ENCODE data around the gene KRTAP10-11.

Gene KRTAP10-11

DNA sequence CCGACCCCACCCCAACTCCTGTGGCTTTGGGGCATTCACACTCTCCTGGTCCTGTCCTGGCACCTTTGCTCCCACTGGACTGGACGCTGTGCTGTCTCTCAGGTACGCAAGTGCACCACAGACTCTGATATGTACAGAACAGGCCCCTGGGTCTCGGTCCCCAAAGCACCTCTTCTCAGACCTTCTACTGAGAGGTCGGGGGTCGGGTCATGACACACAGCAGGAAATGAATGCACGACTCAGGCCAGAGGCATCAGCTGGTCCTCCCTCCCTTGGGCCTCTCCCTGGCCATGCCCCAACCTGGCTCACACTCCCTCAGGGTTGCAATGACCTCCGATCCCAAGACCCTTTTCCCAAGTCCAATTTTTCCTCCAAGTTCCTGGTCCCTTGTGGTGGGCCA is 49.0 kb downstream of the KRTAP10-11 start:
- TF ChIP-seq, protein P1, sequence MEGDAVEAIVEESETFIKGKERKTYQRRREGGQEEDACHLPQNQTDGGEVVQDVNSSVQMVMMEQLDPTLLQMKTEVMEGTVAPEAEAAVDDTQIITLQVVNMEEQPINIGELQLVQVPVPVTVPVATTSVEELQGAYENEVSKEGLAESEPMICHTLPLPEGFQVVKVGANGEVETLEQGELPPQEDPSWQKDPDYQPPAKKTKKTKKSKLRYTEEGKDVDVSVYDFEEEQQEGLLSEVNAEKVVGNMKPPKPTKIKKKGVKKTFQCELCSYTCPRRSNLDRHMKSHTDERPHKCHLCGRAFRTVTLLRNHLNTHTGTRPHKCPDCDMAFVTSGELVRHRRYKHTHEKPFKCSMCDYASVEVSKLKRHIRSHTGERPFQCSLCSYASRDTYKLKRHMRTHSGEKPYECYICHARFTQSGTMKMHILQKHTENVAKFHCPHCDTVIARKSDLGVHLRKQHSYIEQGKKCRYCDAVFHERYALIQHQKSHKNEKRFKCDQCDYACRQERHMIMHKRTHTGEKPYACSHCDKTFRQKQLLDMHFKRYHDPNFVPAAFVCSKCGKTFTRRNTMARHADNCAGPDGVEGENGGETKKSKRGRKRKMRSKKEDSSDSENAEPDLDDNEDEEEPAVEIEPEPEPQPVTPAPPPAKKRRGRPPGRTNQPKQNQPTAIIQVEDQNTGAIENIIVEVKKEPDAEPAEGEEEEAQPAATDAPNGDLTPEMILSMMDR (IDR thresholded peaks at IDR 0.05; ENCODE audit: borderline replicate concordance, insufficient read depth, low read depth, low read length): no peak
- H3K4me3 ChIP-seq (ENCODE audit: low read depth, low read length): no peak overlapping the region

DNA sequence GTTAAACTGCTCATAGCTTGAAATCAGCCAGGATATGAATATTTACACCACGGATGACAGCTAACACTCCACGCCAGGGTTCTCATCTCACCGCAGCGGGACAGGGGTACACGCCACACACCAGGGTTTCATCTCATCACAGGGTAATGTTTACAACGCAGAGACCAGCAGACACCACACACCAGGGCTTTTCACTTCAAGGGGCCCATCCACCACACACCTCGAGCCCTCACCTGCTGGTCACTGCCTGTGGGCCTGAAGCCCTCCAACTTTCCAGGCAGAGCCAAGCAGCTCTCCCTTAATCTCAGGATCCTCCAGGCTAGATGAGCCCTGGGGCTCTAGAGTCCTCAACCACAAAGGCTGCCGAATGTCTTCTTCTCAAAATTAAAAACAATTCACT is 49.4 kb downstream of the KRTAP10-11 start:
- TF ChIP-seq, protein P1 (IDR thresholded peaks at IDR 0.05; ENCODE audit: borderline replicate concordance, insufficient read depth, low read depth, low read length): no peak
- H3K4me3 ChIP-seq (ENCODE audit: low read depth, low read length): no peak overlapping the region

DNA sequence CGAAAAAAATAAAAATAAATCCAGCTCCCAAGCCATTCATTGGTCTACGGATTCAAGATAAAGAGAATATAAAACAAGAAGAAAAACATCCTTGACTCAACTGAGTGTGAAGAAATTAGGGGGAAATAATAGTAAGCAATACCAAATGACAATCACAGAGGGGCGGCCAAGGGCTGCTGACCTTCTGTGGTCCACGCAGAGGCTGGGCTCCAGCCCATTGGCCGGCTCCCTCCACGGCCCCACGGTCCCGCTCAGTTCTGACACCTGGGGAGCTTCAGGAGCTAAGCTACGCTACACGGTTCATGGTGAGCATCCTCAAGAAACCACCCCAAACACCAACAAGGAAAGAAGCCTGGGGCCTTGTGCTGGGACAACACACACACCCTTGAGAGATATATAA is 50.4 kb downstream of the KRTAP10-11 start:
- no peak overlapping the region for H3K4me3 ChIP-seq (ENCODE audit: low read depth, low read length)
- TF ChIP-seq, protein P1 (IDR thresholded peaks at IDR 0.05; ENCODE audit: borderline replicate concordance, insufficient read depth, low read depth, low read length): no peak

Measured in GM12875 (cell line).